IPS DF 4.7 (cell line): Measurements from ENCODE around the gene GRM7.

Experiments used
- DNase-seq: peaks from one replicate; pipeline ENCODE4 v3.0.0-alpha.2; 2013; ENCODE audit warnings: low spot score; ENCODE audit errors: extremely low read depth

Gene GRM7

GRCh38 chr3:6965881-6966280 lies 105.0 kb downstream of the GRM7 start:
- DNase-seq, result no peak

DNA sequence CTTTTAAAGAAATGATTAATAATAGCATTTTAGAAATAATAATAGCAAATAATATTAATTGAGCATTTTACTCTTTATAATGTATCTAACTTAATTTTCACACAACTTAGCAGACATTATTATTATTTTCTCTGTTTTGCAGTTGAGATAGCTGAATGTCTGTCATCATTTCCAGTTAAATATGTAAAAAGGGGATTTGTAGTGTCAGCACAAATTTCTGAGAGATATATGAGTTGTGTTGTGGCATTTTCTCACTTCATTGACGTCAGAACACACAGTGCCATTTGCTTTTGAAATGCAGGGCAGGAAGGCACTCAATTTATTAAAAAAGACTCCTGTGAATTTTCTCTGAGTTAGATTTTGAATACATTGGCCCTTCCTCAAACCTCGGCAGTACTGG lies 111.0 kb downstream of the GRM7 start:
- DNase-seq, result no peak

DNA sequence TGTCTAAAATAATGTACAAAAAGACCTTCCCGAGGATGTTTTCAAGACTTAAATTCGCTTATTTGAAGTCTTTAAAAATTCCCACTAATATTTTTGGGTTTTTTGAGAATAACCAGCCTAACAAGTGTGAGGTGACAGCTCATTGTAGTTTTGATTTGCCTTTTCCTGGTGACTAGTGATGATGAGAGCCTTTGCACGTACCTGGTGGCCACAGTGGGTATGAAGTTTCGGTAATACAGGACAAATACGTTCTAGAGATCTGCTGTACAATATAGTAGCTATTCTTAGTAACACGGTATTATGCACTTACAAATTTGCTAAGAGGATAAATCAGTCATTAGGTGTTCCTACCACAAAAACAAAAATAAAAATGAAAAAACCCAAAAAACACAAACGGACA lies 124.9 kb downstream of the GRM7 start:
- DNase-seq, result no peak

- no peak for DNase-seq
These were observed 128.8 kb downstream of the GRM7 start for GRCh38 chr3:6989608-6990291.

- no peak for DNase-seq
These were observed 133.3 kb downstream of the GRM7 start for GRCh38 chr3:6994081-6994668.

DNA sequence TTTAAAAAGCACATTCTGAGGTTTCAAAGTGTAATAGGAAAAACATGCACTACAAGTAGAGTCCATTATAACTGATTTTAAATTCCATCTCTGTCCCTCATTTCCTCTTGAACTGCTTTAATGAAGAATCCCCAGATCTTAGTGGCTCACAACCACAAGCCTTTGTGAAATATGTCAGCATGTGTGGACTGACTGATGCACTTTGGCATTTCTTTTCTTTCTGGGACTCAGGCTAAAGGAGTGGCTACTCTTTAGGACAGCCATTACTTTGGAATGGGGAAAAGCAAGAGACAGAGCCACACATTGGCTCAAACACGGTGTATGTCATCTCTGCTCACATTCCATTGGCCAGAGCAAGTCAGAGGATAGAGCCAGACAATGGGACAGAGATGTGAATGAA lies 139.6 kb downstream of the GRM7 start:
- DNase-seq, result no peak

GRCh38 chr3:7001370-7001769 lies 140.5 kb downstream of the GRM7 start:
- DNase-seq, result no peak

DNA sequence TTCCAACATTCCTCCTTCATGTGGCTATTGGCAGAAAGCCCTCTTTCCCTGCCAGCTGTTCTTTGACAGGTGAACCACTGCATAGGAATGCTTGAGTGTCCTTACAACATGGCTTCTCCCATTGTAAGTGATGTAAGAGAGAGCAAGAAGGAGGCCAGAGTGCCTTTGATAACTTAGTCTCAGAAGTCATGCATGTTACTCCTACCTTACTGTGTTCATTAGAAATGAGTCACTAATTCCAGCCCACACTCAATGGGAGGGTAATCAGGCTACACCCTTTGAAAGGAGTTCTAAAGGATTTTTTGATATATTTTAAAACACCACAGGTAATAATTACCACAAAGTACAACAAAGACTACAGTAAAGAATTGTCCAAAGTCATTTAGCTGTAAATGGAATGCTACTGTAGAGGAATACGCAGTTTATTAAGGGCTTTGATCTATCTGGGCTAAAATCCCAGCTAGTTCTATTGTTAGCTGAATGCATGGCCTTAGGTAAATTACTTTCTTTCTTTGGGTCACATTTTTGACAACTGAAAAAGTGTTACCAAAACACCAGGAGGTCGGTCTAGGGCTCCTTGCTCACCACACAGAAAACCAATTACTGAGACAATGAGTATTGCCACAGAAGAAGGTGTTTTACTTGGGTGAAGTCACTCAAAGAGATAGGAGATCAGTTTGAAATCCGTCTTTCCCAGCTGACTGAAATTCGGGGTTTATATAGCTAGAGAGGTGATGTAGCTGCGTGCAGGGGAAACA lies 154.9 kb downstream of the GRM7 start:
- no peak for DNase-seq

DNA sequence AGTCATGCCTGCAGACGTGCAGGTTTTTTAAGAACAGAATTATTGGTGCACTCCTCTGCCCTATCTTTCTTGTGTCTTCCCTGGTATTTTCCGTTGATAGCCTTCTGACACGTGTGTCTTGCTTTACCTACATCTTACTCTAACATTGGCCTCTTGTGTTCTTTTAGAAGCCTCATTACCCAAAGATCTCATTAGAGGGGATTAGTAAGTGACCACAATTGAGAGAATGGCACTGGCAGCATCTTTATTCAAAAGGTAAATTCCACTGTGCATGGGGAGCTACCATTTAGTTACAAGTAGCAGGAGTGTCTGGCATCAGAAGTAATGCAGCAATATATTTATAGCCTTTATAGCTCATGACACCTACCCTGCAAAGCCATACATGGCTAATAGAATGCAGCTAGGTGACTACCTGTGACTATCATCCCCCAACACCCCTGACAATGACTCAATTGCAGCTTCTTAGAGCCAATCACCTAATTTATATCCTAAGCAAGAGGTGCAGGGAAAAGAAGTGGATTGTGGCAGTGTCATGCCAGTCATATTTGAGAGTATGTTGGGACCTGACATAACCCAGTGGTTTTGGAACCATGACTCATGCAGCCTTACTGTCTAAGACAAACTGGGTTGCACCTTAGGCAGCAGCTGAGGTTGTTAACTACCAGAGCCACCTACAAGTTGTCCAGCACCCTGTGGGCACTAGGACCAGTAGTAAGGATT lies 164.8 kb downstream of the GRM7 start:
- DNase-seq, result no peak

GRCh38 chr3:7029562-7029961 lies 168.6 kb downstream of the GRM7 start:
- DNase-seq, result no peak

DNA sequence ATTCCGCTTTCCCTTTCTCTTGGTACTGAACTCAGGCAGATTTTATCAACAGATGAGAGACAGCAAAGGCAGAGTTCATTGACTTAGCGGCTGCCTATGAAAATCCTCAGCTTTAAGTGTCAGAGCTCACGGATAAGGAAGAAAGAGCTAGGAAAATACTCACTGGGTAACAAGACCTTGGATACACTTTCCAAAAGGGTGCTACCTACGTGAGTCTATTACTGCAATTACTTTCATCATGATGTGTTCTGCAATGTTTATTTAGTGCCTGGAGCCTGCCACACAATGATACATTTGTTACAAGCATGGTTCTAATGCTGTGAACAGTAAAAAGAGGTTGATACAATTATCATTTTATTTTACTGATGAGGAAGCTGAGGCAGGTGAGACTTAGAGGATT lies 177.5 kb downstream of the GRM7 start:
- no peak for DNase-seq

- DNase-seq, result no peak
These were observed 201.8 kb downstream of the GRM7 start for GRCh38 chr3:7062714-7063113.

DNA sequence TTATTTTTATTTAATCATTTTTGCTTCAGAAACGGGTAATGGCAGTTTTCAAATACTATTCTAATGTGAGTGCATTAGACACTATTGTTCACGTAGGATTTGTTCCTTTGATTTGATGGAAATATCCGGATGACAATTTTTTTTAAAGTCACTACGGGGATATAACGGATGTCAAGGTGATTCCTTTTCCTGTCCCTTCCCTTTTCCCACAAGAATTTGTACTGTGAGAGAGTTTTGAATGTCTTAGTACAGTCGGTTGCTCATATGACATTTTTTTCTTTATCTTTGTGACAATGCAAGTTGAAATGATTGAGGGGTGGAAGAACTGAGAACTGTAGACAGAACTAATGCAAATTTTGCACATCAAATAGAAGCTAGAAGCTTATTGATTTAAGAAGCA lies 209.5 kb downstream of the GRM7 start:
- no peak for DNase-seq

GRCh38 chr3:7074217-7074616 lies 213.3 kb downstream of the GRM7 start:
- no peak for DNase-seq

DNA sequence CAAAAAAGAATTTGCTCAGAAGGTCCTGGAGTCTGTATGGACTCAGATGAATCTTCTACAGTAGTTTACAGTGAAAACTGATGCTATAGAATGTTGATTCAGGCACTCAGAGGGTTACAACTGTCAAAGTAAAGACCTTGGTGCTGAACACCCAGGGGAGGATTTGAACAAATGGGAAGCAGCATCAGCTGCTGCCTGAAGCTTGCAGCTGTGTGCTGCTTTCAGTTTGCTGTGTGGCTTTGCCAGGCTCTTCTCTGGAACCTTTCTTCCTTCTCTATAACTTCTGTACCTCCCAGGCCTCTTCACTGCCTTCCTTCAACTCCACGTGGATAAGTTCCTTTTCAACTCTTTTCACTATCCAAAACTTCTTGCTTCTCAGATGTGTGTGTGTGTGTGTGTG lies 214.2 kb downstream of the GRM7 start:
- no peak for DNase-seq

DNA sequence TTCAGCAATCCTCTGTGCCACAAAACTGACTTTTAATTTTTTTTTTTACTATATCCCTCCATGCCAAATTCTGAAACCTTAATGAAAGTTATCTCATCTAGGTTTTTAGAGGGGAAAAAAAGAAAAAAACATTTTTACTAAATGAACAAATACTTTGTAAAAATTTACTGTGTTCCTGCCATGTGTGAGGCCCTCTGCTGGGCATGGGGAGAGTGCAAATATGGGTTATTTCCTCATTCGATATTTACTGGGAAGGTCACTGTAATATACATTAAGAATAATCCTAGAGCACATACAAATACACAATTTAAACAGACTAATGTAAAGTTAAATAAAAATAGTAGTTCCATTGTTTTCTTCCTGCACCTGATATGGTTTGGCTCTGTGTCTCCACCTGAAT lies 215.0 kb downstream of the GRM7 start:
- no peak for DNase-seq

GRCh38 chr3:7082244-7082643 lies 221.3 kb downstream of the GRM7 start:
- no peak for DNase-seq

DNA sequence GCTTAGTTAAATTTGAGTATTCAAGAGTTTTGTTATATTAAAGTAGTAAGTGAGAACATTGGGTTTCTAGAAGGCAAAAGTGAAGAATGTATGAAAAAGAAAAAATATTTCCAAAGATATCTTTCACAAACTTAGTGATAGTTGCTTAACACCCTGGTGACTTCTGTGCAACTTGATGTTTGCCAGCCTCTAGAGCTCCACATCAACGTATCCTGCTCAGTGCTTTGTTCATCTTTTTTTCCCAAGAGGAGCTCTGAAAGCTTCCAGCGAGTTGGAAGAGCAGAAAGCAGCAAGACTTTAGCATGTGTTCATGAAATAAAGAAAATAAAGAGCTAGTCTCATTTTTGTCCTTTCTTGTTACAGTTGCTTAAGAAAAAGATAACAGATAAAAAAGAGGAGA lies 225.5 kb downstream of the GRM7 start:
- DNase-seq, result no peak

DNA sequence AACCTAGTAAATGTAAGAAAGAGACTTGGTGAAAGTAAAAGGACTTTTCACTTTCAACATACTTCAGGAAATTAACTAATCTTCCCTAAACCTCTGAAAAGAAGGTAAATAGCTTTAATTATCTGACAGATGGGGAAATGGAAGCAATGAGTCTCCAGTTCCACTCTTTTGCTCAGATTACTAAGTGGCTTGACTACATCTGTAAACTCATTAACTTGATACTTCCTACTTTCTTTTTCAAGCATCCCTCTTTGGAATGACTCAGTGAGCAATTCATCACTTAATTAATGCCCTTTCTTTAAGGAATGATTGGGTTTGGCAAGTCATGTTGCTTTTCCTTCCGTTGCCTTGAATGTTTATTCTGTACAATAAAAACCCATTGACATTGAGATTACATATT lies 234.2 kb downstream of the GRM7 start:
- no peak for DNase-seq

- DNase-seq, result no peak
These were observed 239.2 kb downstream of the GRM7 start for GRCh38 chr3:7100136-7100535.

- no peak for DNase-seq
These were observed 245.7 kb downstream of the GRM7 start for GRCh38 chr3:7106635-7107034.

- DNase-seq, result no peak
These were observed 251.7 kb downstream of the GRM7 start for GRCh38 chr3:7112523-7113056.
